ENCODE data around the gene GEMIN5. TPM values are rescaled to one million over a fixed set of nuclear protein-coding genes. Genes with fewer than 3 reads are reported as not detected.
"Not testable (repeated sequence)": the region's sequence is repeated elsewhere in the genome, so short reads cannot be mapped to it uniquely, and the experiment has no call there.

The GEMIN5 gene
- total RNA-seq, 1 experiment from 2014 or later: 35.8 TPM

GRCh38 chr5:154984946-154985516 is 47.0 kb upstream of the GEMIN5 start:
- no peak overlapping the region for H4K5ac ChIP-seq (ENCODE audit: insufficient read length, low read depth, low read length)
- DNase-seq: no peak

GRCh38 chr5:154978294-154978693 is 40.3 kb upstream of the GEMIN5 start:
- H2BK15ac ChIP-seq (ENCODE audit: low read depth, low read length); H3K4me1 ChIP-seq (ENCODE audit: insufficient read depth, low read length); H2AFZ ChIP-seq (ENCODE audit: low read length); H3K27me3 Mint-ChIP-seq (ENCODE audit: low read depth); H2BK12ac ChIP-seq (ENCODE audit: insufficient read length, low read depth, low read length); H3K4me3 Mint-ChIP-seq; H3K9ac ChIP-seq (ENCODE audit: extremely low read depth, insufficient read length, low read length); H3K23ac ChIP-seq (ENCODE audit: insufficient read length, low read depth, low read length); H3K27ac Mint-ChIP-seq; H3K4ac ChIP-seq (ENCODE audit: low read depth, low read length); H3K18ac ChIP-seq (ENCODE audit: insufficient read length, low read depth, low read length); H3K4me1 Mint-ChIP-seq; H2BK20ac ChIP-seq (ENCODE audit: low read depth, low read length, poor library complexity, severe bottlenecking); H2BK120ac ChIP-seq (ENCODE audit: low read depth, low read length, poor library complexity, severe bottlenecking); H4K5ac ChIP-seq (ENCODE audit: insufficient read length, low read depth, low read length); H3K23me2 ChIP-seq (ENCODE audit: insufficient read length, low read depth, low read length, poor library complexity, severe bottlenecking); H3K9me3 ChIP-seq (ENCODE audit: control insufficient read depth, low read depth, low read length); H3K27me3 ChIP-seq (ENCODE audit: insufficient read depth, low read length); H2BK5ac ChIP-seq (ENCODE audit: insufficient read length, low read length); H3K14ac ChIP-seq (ENCODE audit: insufficient read depth, low read length); H3K4me2 ChIP-seq (ENCODE audit: insufficient read depth, insufficient read length, low read length); H4K20me1 ChIP-seq (ENCODE audit: control insufficient read depth, insufficient read depth, insufficient read length); H3K56ac ChIP-seq (ENCODE audit: insufficient read length, low read depth, low read length); H3K27ac ChIP-seq (ENCODE audit: insufficient read length, low read depth, low read length); H3T11ph ChIP-seq (ENCODE audit: low read length); DNase-seq; H4K8ac ChIP-seq (replicated peaks; ENCODE audit: insufficient read length, low read depth, low read length); H3K79me2 ChIP-seq (ENCODE audit: insufficient read depth, low read length); H4K91ac ChIP-seq (ENCODE audit: insufficient read length, low read depth, low read length); H2AK5ac ChIP-seq (ENCODE audit: insufficient read length, low read length); H3K79me1 ChIP-seq (ENCODE audit: insufficient read depth, low read depth, low read length, poor library complexity, severe bottlenecking): not testable (repeated sequence)
- Mint-ChIP-seq H3K9me3 (peaks cover 5 to 12% of the 10 kb centered on the region in 2 experiments), H3K36me3 (ENCODE audit: insufficient read depth in 1 of 3, low read depth in 3 of 3) (peaks cover 9 to 17% (median 13%) of the 10 kb centered on the region in 3 experiments; a peak in 6 of 7 replicates)
- WGBS (ENCODE audit: extremely low coverage, insufficient read length, low lambda C conversion rate): no CpG with 5 or more reads among the region's 2 CpGs

More at GRCh38 chr5:154984946-154985516, 47.0 kb upstream of the GEMIN5 start:
- Histone ChIP-seq H3K27ac (ENCODE audit: insufficient read length, low read depth, low read length) (no peak overlapping the region), H2BK20ac (ENCODE audit: low read depth, low read length, poor library complexity, severe bottlenecking) (no peak overlapping the region), H4K20me1 (ENCODE audit: control insufficient read depth, insufficient read depth, insufficient read length) (no peaks in the 10 kb centered on the region), H3K9me3 (ENCODE audit: control insufficient read depth, low read depth, low read length) (no peaks in the 10 kb centered on the region), H3K9ac (ENCODE audit: extremely low read depth, insufficient read length, low read length) (no peak overlapping the region), H2BK12ac (ENCODE audit: insufficient read length, low read depth, low read length) (no peak overlapping the region), H3K79me1 (ENCODE audit: insufficient read depth, low read depth, low read length, poor library complexity, severe bottlenecking) (no peaks in the 10 kb centered on the region), H4K91ac (ENCODE audit: insufficient read length, low read depth, low read length) (no peak overlapping the region), H3K4me1 (ENCODE audit: insufficient read depth, low read length) (no peaks in the 10 kb centered on the region), H2BK120ac (ENCODE audit: low read depth, low read length, poor library complexity, severe bottlenecking) (no peak overlapping the region), H3K23me2 (ENCODE audit: insufficient read length, low read depth, low read length, poor library complexity, severe bottlenecking) (no peaks in the 10 kb centered on the region), H3K79me2 (ENCODE audit: insufficient read depth, low read length) (no peaks in the 10 kb centered on the region), H3K4me2 (ENCODE audit: insufficient read depth, insufficient read length, low read length) (no peak overlapping the region), H2BK15ac (ENCODE audit: low read depth, low read length) (no peak overlapping the region), H2BK5ac (ENCODE audit: insufficient read length, low read length) (no peak overlapping the region), H3K56ac (ENCODE audit: insufficient read length, low read depth, low read length) (no peak overlapping the region), H3K23ac (ENCODE audit: insufficient read length, low read depth, low read length) (no peak overlapping the region), H4K8ac (replicated peaks; ENCODE audit: insufficient read length, low read depth, low read length) (no peak overlapping the region), H3K4ac (ENCODE audit: low read depth, low read length) (no peak overlapping the region), H3K27me3 (ENCODE audit: insufficient read depth, low read length) (no peaks in the 10 kb centered on the region), H2AK5ac (ENCODE audit: insufficient read length, low read length) (no peak overlapping the region), H3K18ac (ENCODE audit: insufficient read length, low read depth, low read length) (no peak overlapping the region), H3K14ac (ENCODE audit: insufficient read depth, low read length) (no peak overlapping the region), H3T11ph (ENCODE audit: low read length) (no peak overlapping the region), H2AFZ (ENCODE audit: low read length) (no peak overlapping the region)
- no peak overlapping the region for H3K27ac Mint-ChIP-seq
- H3K36me3 Mint-ChIP-seq (ENCODE audit: insufficient read depth in 1 of 3, low read depth in 3 of 3): peaks cover 0 to 8% (median 2%) of the 10 kb centered on the region in 3 experiments; a peak in 3 of 7 replicates
- TF ChIP-seq CTCF (conservative IDR thresholded peaks at IDR 0.05): no peak
- H3K27me3 Mint-ChIP-seq (ENCODE audit: low read depth): no peaks in the 10 kb centered on the region
- no CpG with 5 or more reads among the region's 8 CpGs for WGBS (ENCODE audit: extremely low coverage, insufficient read length, low lambda C conversion rate)
- H3K9me3 Mint-ChIP-seq: peaks cover 3 to 12% of the 10 kb centered on the region in 2 experiments
- H3K4me1 Mint-ChIP-seq: peaks cover 0 to 5% of the 10 kb centered on the region in 2 experiments; a peak in 2 of 4 replicates
- H3K4me3 Mint-ChIP-seq: no peak overlapping the region
